GM21526 (cell line): ENCODE data around the gene DUOX1.
A peak's percentile ranks its signal among the peaks of the same experiment; 100 is the strongest.

Source experiments
- ATAC-seq: cut with Tn5 transposase; IDR thresholded peaks from one replicate; pipeline ENCODE4 v1.9.1; 2021; ENCODE audit warnings: moderate library complexity; ENCODE audit not compliant: unreplicated experiment, low FRiP score

The DUOX1 gene

DNA sequence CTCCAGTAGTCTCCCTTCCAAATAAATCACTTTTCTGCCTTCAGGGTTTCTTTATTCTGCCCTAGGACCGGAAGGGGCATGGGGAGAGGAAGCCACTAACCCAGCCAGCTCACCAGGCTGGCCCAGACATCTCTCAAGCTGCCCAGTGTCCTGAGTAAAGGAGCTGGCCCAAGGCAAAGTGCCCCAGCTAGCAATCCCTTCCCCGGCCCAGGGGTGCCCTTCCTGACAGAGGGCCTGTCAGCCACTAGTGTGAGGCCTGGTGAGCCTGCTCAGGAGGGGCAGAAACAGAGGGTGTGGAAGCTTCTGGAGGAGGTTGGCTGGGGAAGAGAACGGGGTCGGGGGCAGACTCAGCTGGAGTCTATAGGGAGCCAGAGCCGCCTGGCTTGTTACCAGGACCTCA is 35.7 kb downstream of the DUOX1 start:
- ATAC-seq, result no peak

DNA sequence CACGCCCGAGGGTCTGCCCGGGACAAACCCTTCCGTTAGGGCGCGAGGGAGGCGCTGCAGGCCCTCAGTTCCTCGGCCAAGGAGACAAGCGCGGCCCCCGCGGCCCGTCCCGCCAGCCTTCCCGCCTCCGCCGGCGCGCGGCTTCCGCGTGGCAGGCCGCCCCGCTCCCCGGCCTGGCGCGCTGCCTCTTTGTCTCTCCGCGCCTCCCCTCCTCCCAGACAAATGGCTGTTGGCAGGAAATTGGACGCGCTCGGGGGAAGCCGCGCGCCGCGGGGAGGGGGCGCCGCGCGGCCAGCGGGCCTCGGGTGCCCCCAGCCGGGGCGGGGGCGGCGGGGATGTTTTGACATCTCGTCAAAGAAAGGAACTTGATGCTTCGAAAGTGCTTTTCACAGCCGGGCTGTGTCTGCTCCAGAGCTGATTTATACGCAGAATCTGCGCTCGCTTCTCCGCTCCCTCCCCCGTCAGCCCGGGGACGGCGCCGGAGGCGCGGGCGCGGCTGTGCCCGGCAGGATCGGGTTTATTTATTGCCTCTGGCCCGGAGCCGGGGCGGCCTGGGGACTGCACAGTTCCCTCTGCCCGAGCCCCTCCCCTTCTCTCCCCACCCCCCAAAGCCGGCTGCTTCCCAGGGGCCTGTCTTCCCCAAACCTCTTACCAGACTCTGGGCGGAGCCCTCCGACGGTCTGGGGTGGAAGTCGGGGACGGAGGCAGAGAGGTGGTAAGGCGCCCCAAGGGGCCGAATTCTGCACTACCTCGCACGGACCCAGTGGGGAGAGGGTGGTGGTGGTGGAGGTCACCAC is 37.2 kb downstream of the DUOX1 start:
- peak; percentile 88 for ATAC-seq

DNA sequence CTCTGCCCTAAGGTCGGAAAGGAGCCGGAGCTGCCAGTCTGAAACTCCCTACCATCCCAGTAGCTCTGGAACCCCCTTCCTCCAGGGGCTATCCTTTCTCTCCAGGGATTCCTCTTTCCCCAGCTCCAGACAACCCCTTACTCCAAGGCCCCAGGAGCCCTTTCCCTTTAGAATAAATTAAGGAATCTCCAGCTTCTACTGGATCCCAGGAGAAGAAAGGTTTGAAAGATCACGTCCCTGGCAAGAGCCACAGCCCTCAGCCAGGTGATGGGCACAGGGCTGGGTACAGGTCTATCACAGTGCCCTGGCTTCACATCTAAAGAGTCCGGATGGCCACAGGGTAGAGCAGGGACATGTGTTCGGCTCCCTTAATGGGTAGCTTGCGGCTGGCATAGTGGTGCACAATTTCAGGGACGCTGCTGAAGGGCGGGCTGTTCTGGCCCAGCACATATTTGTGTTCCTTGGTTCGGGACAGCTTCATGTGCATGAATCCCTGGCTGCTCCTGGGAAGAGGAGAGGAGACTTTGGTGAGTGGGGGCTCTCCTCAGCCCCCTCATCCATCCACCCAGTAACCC is 37.9 kb downstream of the DUOX1 start:
- ATAC-seq, result no peak

DNA sequence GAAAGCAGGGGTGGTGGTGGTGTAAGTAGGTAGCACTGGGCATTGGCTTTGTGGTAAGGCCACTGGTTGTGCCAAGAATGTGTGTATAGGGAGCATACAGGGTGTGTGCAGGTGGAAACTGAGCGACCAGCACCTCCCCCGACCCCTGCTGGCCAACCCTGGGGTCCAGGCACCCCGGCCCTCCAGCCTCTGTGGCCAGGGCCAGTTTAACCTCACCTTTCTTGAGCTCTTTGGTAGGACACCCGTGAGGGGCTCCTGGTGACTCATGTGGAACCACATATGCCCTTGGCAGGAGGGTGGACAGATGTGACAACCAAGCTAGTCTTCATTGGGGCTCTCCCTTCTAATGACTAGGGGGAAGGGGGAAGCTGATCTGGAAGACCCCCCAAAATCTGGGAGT is 38.5 kb downstream of the DUOX1 start:
- no peak for ATAC-seq

DNA sequence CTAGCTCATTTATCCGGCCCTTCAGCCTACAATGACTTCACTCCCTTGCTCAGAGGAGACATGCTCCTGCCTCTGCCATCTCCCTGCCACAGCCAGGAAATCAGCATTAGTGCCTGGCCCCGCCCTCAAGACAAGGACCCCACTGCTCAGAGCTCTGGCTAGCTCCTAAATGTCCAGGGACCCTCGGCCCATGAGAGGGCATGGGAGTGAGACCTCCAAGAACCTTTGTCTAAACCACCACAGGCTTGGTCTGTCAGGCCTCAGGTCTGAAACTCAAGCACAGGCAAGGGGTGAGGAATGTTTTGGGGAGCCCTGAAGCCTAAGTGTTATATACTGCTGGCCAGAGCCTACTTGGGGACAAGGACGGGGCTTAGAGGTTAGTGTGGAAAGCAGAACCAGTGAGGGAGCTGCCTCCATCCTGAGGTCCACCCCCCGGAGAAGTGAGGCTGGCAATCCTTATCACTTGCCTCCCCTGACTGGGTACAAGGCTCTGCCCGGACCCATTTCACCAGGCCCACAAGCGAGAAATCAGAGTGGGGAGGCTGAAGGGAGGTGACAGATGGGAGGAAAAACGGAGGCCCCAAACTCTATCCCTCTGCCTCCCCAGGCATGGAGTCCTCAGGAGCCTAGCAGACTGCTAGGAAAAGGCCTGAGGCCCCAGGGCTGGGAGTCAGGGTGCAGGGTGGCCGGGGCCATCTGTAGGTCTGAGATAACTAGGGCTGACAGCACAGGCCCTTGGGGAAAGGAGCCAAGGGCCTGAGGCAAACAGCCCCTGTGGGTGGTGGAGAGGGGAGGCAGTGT is 39.2 kb downstream of the DUOX1 start:
- no peak for ATAC-seq

DNA sequence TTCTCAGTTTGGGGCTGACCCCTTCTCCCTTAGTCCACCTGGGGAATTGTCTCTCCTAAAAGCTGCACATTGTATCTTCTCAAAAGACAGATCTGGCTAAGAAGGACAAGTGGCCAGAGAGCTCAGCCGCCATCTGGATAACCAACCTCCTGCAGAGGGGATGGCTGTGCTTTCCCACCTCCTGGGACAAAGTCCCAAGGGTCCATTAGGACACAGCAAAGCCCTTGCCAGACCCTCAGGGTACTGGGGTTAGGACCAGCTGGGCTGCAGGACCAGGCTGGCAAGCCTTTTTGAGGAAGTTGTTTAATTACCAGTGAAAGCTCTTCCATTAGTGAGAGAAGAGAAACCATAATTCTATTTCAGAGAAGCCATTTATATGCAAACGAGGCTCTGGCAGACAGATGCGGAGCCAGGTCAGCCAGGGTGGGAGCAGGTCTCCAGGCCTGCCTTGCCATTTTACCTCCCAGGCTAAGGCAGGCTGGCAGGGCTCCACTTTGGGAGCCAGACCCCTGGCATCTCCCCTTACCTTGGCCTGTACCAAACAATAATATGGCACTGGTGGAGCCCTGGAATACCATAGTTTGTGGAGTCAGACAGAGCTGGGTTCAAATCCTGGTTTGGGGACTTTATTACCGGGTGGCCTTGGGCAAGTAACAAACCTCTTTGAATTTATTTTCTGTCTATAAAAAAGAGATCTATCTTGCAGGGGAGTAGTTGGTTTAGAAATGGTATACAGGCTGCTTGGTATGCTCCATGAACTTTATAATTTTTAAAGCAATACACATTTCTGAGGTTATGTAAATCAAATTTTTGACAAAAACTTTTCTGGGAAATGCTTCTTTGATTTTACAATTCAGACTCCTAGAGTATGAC is 40.0 kb downstream of the DUOX1 start:
- ATAC-seq, result no peak

DNA sequence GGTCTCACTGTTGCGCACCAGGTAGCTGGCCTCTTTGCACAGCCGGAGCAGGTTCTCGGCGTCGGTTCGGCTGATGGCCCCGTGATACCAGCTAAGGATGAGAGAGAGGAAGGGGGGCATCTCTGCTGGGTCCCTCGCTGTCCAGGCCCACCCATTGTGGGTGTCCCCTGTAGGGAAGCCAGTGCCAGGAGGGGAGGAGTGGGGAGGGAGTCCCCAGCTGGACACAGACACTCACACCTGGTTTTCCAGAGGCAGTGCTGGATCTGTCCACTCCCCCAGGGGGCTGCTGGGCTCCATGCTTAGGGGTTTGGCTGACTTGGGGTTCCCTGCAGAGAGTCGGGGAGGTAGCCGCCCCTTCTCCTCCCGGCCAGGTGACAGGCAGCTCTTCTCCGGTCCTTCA is 42.1 kb downstream of the DUOX1 start:
- ATAC-seq, result no peak

DNA sequence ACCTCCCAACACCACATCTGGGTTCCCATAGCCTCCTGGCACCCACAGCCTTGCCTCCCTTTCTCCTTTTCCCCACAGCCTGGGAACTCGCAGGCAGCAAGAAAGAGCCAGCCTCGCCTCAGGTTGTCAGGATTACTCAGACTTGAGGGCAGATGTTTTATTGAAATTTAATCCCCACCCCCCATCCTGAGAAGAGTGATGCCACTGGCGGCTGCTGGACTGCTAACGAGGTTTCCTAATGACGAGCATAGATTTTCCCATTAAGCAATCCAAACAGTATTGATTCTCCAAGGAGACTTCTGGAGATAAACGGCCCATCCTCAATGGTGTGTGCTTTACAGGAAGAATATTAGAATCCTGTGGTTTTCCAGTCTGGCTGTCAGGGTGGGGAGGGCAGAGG is 44.3 kb downstream of the DUOX1 start:
- no peak for ATAC-seq

DNA sequence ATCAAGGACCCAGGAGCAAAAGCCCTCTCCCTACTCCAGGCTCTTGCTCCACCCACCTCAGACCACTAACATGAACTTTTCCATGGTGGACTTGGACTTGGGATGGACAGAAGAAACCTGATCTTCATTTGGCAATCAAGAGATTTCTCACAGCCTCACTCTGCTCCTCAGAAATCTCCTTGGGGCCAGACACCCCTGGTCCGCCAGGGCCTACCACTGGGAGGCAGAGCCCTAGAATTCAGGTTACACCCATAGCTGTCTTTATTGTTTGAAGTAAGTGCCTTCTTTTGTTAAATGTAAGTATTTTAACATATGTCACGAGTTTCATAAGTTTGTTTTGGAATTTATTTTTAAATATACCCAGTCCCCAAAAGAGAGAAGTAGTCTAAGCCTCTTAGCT is 44.8 kb downstream of the DUOX1 start:
- ATAC-seq, result no peak

DNA sequence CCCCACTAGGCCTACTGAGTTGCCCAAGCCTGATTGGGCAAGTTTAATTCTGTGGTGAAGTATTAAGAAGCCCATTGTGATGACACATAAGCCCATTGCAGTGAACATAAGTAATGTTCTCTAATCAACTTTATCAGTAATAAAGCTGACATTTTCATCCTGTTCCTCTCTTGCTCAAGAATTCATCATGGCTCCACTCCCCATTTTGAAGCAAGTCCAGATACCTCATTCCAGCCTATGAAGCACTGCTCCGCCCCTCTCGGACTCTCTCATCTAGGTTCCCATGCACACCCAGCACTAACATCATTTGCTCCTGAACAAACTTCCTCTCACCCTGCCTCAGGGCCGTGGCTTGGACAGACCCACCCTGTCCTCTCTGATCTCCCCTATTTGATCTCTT is 47.5 kb downstream of the DUOX1 start:
- no peak for ATAC-seq

DNA sequence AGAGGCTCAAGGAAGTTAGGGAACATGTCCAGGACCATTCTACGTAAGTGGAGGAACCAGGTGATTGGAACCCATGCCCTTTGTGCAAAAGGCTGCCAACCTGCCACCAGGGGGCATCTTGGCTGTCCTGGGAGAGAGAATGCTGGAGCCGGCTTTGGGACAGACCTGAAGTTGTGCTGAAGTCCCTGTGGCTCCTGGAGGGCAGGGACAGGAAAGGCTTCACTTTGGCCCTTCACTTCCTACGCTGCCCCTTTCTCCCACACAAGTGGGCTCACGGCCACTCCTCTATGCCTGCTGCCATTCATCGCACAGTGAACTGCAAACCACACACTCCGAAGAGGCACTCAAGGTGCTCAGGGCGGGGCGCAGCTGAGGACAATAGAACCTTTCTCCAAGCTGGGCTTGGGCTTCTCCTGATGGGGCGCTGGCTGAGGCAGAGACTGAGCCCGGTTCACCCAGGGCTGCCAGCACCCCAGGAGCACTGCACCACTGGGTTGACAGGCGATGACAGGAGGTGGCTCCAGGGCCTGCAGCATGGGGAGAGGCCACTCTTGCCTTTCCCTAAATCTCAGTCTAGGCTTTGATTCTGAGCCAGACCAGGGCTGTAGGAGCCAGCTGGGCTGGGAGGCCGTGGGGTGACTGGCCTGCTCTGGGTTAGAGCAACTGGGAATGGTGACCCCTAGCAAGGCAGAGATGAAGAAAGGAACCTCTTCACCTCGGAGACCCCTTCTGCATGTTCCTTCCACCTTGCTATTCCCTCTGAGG is 49.6 kb downstream of the DUOX1 start:
- no peak for ATAC-seq

DNA sequence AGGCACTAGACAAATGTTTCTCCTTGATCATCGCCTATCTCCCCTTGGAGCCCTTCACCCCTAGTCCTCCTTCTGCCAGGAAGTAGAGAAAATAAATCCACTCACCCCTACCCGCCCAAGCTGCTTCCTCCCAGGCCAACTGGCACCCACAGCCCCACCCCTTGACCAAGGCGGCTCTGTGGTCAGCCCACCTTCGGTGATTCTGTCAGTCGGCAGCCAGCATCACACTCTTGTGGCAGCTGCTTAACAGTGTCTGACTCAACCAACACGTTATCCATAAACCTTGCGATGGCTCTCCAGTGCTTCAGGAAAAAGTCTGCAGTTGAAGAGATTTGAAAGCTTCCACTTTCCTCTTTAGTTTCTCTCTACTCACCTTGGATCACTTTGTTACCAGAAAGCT is 50.4 kb downstream of the DUOX1 start:
- no peak for ATAC-seq

DNA sequence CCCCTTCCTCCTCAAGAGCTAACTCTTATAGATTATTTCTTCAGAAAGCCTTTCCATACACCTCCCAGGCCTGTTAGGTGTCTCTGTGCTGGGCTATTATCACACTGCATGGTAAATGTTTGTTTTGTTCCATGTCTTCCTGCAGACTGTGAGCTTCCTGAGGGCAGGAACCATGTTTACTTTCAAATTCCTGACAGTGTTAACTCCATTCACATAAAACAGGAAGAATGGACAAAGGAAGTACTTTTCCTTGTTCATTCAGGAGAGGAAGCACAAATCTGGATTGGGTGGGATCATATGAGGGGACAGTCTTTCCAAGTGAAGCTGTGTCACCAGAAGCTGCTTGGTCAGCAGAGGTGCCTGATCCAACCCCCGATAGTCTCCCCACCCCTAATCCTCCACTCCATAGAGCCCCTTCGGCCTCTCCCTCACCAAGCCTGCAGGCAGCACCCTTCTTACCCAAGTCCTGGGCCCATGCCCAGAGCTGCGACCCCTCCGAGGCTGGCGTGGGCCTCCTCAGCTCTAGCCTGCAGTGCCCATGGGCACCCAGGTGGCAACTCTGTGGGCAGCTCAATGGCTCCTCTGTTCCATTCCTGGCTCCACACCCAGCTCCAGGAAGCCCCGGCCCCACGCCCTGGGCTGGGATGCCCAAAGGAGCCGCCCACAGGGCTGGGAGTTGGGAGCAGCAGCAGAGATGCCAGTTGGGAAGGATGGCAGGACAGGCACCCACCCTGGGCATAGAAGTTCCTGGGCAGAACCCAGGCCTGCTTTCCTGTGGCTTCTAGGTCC is 51.0 kb downstream of the DUOX1 start:
- ATAC-seq, result no peak

DNA sequence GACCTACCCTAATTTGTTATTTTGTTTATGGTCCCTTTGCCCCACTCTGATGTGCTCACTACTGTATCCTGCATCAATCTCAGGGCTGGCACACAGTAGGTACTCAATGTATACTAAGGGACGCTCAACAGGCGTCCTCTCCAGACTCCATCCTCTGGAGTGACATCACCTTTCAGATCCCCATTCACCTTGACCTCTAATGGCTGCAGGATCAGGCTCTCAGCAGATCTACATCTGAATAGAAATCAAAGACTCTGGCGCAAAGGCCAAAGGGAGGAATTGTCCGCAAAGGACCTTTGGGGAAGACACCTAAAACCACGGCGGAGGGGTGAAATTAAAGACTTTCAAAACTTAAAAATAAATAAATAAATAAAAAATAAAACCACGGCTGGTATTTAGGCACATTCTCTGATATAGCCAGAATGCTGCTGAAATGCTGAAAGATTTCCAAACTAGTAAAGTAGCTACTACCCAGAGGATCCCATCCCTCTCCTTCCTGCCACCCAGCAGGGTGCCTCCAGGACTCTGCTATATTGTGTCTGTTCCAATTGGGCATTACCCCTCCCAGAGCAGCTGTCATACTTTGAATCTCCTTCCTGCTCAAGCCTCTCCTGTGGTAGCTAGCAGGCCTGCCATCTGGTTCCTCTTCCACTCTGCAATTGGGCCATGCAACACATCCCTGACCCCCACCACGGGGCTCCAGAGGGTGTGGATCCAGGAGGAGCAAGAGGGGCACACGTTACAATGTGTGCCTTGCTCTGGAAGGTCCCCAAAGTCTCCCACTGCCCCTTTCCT is 51.9 kb downstream of the DUOX1 start:
- ATAC-seq, result no peak

DNA sequence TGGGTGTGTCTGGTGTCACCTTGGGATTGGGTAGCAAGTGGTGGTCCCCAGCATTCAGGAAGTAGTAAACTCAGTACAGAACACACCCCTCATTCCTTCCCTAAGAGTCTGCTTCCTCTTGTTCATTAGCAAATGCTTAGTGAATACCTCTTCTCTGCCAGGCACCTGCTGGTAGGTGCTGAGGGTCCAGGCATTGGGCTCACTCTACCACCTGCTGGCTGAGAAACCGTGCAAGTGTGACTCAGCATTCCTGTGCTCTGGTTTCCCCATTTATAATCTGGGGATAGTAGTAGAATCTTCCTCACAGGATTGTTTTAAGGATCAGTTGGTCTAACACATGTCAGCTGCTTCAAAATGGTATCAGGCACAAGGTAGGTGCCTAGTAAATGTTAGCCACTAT is 53.2 kb downstream of the DUOX1 start:
- ATAC-seq, result no peak

DNA sequence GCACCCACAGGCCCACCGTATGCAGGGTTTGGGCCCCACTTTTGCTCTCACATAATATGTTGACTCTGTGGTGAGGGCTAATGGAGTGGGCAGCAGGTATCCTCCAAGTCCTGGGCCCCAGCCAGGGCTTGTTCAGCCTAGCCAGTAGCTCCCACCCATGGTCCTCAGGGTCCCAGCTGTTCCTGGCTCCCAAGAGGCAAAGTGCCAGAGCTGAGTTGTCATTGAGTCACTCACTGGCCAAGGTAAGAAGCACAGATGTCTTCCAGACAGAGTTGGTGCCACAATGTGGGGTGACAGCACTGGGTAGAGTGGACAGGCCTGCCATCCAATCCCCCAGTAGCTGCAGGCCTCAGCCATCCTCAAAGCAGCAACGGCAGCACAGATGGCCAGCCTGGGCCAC is 53.7 kb downstream of the DUOX1 start:
- ATAC-seq, result no peak

DNA sequence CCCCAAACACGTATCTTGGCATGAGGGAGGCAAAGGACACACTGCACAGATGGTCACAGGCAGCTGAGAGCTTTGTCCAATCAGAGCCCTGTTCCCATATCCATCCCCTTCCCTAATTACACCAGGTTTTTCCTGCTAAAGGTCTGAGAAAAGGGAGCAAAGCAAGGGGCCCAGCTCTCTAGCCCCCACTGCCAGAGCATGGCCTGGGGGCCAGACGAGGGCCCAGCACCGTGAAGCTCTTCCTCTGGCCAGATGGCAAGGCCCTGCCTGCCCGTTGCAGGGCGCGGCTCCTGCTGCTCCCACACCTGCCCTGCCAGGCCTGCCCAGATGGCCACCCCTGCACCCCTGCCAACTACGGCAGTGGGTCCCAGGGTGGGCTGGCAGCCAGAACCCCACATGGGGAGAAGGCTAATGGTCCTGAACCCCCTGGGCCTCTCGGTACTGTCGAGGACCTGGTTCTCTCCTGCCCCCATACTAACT is 54.8 kb downstream of the DUOX1 start:
- no peak for ATAC-seq

DNA sequence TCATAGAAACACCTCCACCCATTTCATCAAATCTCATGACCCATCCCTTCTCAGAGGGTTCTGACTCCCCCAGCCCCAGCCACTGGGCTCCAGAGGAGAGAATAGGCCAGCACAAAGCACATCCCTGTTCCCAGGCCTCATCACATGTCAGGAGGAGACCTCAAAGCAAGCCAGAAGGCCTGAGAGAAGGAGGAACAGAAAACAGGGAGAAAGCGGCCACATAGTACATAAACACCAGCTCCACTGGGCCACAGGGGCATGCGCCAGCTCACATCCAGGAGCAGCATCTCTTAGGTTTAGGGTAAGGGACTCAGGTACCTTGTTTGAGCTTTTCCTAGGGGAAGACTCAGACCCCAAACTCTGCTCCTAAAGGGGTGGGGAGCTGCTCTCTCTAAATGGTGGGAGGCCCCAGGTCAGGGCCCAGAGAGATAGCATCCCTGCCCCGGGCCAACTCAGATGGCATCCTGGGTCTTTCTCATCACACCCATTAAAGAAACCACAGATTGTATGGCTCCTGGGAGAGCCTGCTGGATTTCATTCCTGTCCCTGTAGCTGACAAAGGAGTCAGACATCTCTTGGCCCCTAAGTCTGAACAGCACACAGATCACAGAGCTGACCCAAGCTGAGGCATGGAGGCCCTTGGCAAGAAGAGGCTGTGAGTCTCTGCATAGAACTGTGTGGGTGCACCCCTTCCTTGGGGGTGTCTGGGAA is 55.4 kb downstream of the DUOX1 start:
- ATAC-seq, result no peak
